ENCODE data around the gene MCF2L2. TPM values are rescaled to one million over a fixed set of nuclear protein-coding genes. Genes with fewer than 3 reads are reported as not detected.

MCF2L2 gene
- total RNA-seq, 1 experiment from 2014 or later, result 5.3 TPM

GRCh38 chr3:183266454-183266853 lies 162.0 kb downstream of the MCF2L2 start:
- Histone ChIP-seq H3K27me3 (ENCODE audit: control insufficient read depth, insufficient read depth, low read length) (no peaks in the 10 kb centered on the region; the same call in 1 of the 2 replicates), H3K4me3 (ENCODE audit: insufficient read depth, low read depth, low read length) (no peak overlapping the region), H3K36me3 (replicated peaks; ENCODE audit: control insufficient read depth, insufficient read depth, low read length) (no peaks in the 10 kb centered on the region)
- no peak for DNase-seq

GRCh38 chr3:183265834-183266417 lies 162.5 kb downstream of the MCF2L2 start:
- Histone ChIP-seq H3K27me3 (ENCODE audit: control insufficient read depth, insufficient read depth, low read length) (no peaks in the 10 kb centered on the region; the same call in 1 of the 2 replicates), H3K36me3 (replicated peaks; ENCODE audit: control insufficient read depth, insufficient read depth, low read length) (no peaks in the 10 kb centered on the region), H3K4me3 (ENCODE audit: insufficient read depth, low read depth, low read length) (no peak overlapping the region)
- no peak for DNase-seq

- H3K27me3 ChIP-seq (ENCODE audit: control insufficient read depth, insufficient read depth, low read length), result no peaks in the 10 kb centered on the region; the same call in 1 of the 2 replicates
- H3K4me3 ChIP-seq (ENCODE audit: insufficient read depth, low read depth, low read length), result no peak overlapping the region
- DNase-seq, result peak; percentile 38
- H3K36me3 ChIP-seq (replicated peaks; ENCODE audit: control insufficient read depth, insufficient read depth, low read length), result no peaks in the 10 kb centered on the region
Observed at GRCh38 chr3:183265157-183265642, 163.2 kb downstream of the MCF2L2 start.

GRCh38 chr3:183264268-183264667 lies 164.2 kb downstream of the MCF2L2 start:
- H3K36me3 ChIP-seq (replicated peaks; ENCODE audit: control insufficient read depth, insufficient read depth, low read length), result no peaks in the 10 kb centered on the region
- no peaks in the 10 kb centered on the region; the same call in 1 of the 2 replicates for H3K27me3 ChIP-seq (ENCODE audit: control insufficient read depth, insufficient read depth, low read length)
- no peak for DNase-seq
- H3K4me3 ChIP-seq (ENCODE audit: insufficient read depth, low read depth, low read length), result no peak overlapping the region

GRCh38 chr3:183262875-183263378 lies 165.5 kb downstream of the MCF2L2 start:
- DNase-seq, result no peak
- Histone ChIP-seq H3K4me3 (ENCODE audit: insufficient read depth, low read depth, low read length) (no peak overlapping the region), H3K36me3 (replicated peaks; ENCODE audit: control insufficient read depth, insufficient read depth, low read length) (no peaks in the 10 kb centered on the region)

GRCh38 chr3:183261151-183261724 lies 167.2 kb downstream of the MCF2L2 start:
- no peaks in the 10 kb centered on the region; the same call in 1 of the 2 replicates for H3K36me3 ChIP-seq (replicated peaks; ENCODE audit: control insufficient read depth, insufficient read depth, low read length)

More at GRCh38 chr3:183262875-183263378, 165.5 kb downstream of the MCF2L2 start:
- no peaks in the 10 kb centered on the region; the same call in 1 of the 2 replicates for H3K27me3 ChIP-seq (ENCODE audit: control insufficient read depth, insufficient read depth, low read length)

GRCh38 chr3:183260167-183260904 lies 168.1 kb downstream of the MCF2L2 start:
- no peak overlapping the region for H3K4me3 ChIP-seq (ENCODE audit: insufficient read depth, low read depth, low read length)
- peaks cover under 1% of the 10 kb centered on the region; the same call in 1 of the 2 replicates for H3K27me3 ChIP-seq (ENCODE audit: control insufficient read depth, insufficient read depth, low read length)
- no peak for DNase-seq
- H3K36me3 ChIP-seq (replicated peaks; ENCODE audit: control insufficient read depth, insufficient read depth, low read length), result no peaks in the 10 kb centered on the region; the same call in 1 of the 2 replicates

More at GRCh38 chr3:183261151-183261724, 167.2 kb downstream of the MCF2L2 start:
- DNase-seq, result no peak
- Histone ChIP-seq H3K27me3 (ENCODE audit: control insufficient read depth, insufficient read depth, low read length) (no peaks in the 10 kb centered on the region; the same call in 1 of the 2 replicates), H3K4me3 (ENCODE audit: insufficient read depth, low read depth, low read length) (no peak overlapping the region)

GRCh38 chr3:183259621-183260020 lies 168.8 kb downstream of the MCF2L2 start:
- H3K27me3 ChIP-seq (ENCODE audit: control insufficient read depth, insufficient read depth, low read length), result peaks cover 8% of the 10 kb centered on the region
- no peaks in the 10 kb centered on the region; the same call in 1 of the 2 replicates for H3K36me3 ChIP-seq (replicated peaks; ENCODE audit: control insufficient read depth, insufficient read depth, low read length)
- DNase-seq, result no peak
- H3K4me3 ChIP-seq (ENCODE audit: insufficient read depth, low read depth, low read length), result no peak overlapping the region

- Histone ChIP-seq H3K27me3 (ENCODE audit: control insufficient read depth, insufficient read depth, low read length) (peaks cover 12% of the 10 kb centered on the region), H3K36me3 (replicated peaks; ENCODE audit: control insufficient read depth, insufficient read depth, low read length) (no peaks in the 10 kb centered on the region; the same call in 1 of the 2 replicates), H3K4me3 (ENCODE audit: insufficient read depth, low read depth, low read length) (no peak overlapping the region)
- no peak for DNase-seq
Observed at GRCh38 chr3:183259087-183259486, 169.3 kb downstream of the MCF2L2 start.

GRCh38 chr3:183255348-183255730 lies 173.1 kb downstream of the MCF2L2 start:
- H3K27me3 ChIP-seq (ENCODE audit: control insufficient read depth, insufficient read depth, low read length), result peaks cover 32% of the 10 kb centered on the region
- H3K36me3 ChIP-seq (replicated peaks; ENCODE audit: control insufficient read depth, insufficient read depth, low read length), result no peaks in the 10 kb centered on the region; the same call in 1 of the 2 replicates
- DNase-seq, result peak; percentile 33
- peak overlapping the region; percentile 73; the same call in 1 of the 2 replicates for H3K4me3 ChIP-seq (ENCODE audit: insufficient read depth, low read depth, low read length)

- H3K4me3 ChIP-seq (ENCODE audit: insufficient read depth, low read depth, low read length), result peak overlapping the region; percentile 73
- H3K27me3 ChIP-seq (ENCODE audit: control insufficient read depth, insufficient read depth, low read length), result peaks cover 32% of the 10 kb centered on the region
- DNase-seq, result no peak
- H3K36me3 ChIP-seq (replicated peaks; ENCODE audit: control insufficient read depth, insufficient read depth, low read length), result no peaks in the 10 kb centered on the region; the same call in 1 of the 2 replicates
Observed at GRCh38 chr3:183254487-183255347, 173.7 kb downstream of the MCF2L2 start.

- peak overlapping the region; percentile 73 for H3K4me3 ChIP-seq (ENCODE audit: insufficient read depth, low read depth, low read length)
- H3K36me3 ChIP-seq (replicated peaks; ENCODE audit: control insufficient read depth, insufficient read depth, low read length), result no peaks in the 10 kb centered on the region; the same call in 1 of the 2 replicates
- DNase-seq, result peak; percentile 84
Observed at GRCh38 chr3:183253528-183254486, 174.6 kb downstream of the MCF2L2 start.

More at GRCh38 chr3:183253528-183254486, 174.6 kb downstream of the MCF2L2 start:
- H3K27me3 ChIP-seq (ENCODE audit: control insufficient read depth, insufficient read depth, low read length), result peaks cover 32% of the 10 kb centered on the region
